M059J (cell line): ENCODE data around the gene MYO5A. TPM values are rescaled to one million over a fixed set of nuclear protein-coding genes. Genes with fewer than 3 reads are reported as not detected.

ENCODE experiments used
- total RNA-seq: library from RNA; depleted of rRNA; stranded (reverse); fragments of >200 nt; shearing (Covaris generic); gene quantifications from 2 replicates; pipeline ENCODE4 v1.2.3, GENCODE V29; 2014; rRNA removed

The MYO5A gene
- total RNA-seq, 1 experiment from 2014 or later, result 23.6 TPM

Other genes with a start within 250 kb of the MYO5A start
- 2.5 and 6.4 TPM in 2 replicates for gene MYO5C, start 233.1 kb downstream of the MYO5A start, total RNA-seq
- gene ARPP19, start 40.1 kb upstream of the MYO5A start, total RNA-seq, result 133 and 137 TPM in 2 replicates
- gene ATOSA, start 150.5 kb upstream of the MYO5A start, total RNA-seq, result 11.3 and 13.2 TPM in 2 replicates